Stimulated activated CD4-positive, alpha-beta T cell treated with anti-CD3 and anti-CD28 coated beads, Interleukin-2, amount 100 ng/mL, for 48 hours (primary cell): Measurements from ENCODE around the gene EPB42.
"Not testable (repeated sequence)": the region's sequence is repeated elsewhere in the genome, so short reads cannot be mapped to it uniquely, and the experiment has no call there.

Experiments used
- DNase-seq, 2 donors: peaks; one replicate each; pipeline ENCODE4 v3.0.0-alpha.2; 2020

Gene EPB42

DNA sequence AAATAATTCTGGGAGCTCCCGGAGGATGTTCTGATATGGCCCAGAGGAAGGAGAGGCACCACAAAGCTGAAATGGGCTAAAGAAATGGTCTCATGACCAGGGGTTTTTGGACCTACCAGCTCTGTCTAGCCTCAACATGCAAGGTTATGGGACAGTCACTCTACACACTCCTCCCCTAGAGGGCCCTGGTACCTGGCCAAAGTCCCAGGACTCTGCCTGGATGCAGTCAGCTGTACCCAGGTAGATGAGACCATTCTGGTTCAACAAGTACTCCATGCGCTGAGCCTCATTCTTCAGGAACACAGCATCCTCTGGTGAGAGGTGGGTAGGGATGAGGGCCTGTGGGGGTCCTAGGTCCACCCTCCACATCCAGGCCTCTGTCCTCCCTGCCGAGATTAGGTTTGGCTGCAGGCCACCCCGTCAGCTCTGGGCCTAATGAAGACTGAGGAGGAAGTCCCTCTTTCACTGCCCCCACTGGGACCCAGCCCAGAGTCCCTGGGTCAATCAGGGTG, 9.5 kb downstream of the EPB42 start:
- no peak for DNase-seq

- DNase-seq, result no peak
These were observed 10.0 kb downstream of the EPB42 start for GRCh38 chr15:43210807-43211206.

GRCh38 chr15:43210172-43210745, 10.6 kb downstream of the EPB42 start:
- DNase-seq, result no peak

DNA sequence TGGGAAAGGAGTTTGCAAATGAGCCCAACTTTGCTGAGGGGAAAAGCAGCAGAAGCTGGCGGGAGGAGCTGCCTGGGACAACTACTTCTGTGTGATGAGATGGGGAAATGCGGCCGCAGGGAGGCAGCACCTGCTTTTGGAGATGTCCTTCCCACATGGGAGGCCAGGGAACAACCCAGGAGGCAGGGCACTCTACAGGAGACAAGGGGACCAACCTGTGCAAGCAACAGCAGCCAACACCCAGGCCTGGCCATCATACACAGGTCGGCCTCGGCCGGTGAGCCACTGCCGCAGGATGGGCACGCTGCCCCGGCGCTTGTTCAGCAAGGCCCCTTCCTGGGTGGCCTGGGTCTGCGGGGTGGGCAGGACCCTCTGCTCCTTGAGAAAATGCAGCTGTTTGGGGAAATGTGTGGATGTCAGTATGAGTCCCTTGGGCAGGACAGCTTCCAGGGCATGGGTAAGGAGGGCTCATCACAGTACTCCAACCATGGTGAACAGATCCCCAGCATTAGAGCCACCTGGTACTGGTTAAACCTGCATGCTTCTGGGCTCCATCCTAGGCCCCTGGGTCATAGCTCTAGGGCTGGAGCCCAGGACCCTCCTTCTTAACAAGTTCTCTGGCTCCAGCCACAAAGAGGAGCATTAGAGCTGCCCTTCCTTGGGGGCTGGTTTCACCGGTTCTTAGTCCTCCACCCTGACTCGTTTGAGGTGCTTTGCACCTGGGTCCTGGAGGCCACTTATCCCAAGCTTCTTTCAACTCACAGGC, 11.6 kb downstream of the EPB42 start:
- DNase-seq, result no peak

- DNase-seq, result no peak
These were observed 12.5 kb downstream of the EPB42 start for GRCh38 chr15:43208052-43209002.

DNA sequence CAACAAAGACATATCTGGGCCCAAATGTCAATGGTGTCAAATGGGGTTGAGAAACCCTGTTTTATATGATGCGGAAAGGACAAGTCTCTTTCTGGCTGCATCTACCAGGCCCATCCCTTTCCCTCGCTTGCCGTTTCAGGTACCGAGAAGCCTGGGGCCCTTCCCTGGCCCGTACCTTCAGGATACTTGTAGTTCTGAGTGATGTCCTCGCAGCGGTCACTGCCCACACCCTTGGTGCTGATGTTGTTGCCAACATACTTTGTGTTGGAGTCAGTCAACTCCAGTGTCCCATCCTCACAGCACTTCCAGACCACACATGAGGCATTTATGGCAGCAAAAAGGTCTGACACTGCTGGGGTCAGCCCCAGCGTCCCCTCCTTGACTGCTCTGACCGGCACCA, 13.8 kb downstream of the EPB42 start:
- DNase-seq, result no peak

DNA sequence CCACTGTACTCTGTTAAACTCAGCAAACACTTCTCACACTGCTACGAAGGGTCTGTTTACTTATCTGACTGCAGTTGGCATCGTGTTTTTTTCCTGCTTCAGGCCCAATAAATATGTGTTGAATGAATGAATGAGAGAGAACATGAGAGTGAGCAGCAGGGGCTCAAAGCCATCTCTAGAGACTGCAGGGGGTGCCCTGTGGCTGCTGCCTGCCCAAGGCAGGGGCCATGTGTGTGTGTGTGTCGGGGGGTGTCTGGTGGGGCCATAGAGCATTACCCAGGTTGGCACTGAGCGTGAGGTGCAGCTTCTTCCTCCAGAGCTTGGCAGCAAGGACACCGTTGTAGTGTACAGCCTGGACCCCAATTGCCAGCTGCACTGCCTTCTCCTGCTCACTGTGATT, 14.8 kb downstream of the EPB42 start:
- no peak for DNase-seq

DNA sequence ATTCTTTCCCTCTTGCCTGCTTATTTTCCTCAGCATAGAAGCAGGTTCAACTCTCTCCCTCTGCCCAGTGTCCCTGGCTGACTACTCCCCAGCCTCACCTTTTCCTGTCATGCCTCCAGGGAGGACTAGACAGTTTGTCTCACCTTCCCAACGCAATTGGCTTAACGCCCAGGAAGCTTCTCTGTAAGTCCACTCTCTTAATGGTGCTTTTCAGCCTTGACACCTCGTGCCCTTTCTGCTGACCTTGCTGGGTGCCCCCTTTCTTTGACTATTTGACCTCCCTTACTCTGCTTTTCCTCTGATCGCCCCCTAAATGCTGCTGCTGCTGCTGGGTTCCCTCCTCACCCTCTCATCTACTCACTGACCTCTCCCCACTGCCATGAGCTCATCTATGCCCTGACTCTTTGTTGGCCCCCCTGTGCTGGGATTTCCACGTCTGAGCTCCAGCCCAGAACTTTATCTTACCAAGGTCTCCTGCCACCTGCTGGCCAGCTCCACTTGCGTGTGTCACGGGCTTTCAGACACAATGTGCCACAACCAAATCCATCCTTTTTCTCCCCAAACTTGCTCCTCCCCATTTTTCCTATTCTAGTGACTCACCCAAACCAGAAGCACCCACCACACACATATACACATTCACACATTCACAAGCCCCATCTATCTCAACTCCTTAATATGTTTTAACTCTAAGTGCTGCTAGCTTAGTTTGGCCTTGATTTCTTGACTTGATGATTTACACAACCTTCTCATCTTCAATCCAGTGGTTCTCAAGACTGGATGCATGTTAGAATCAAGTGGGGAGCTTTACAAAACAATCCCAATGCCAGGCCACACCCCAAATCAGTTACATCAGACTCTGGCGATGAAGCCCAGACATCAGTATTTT, 16.6 kb downstream of the EPB42 start:
- peak; percentile 36 to 39 for DNase-seq

DNA sequence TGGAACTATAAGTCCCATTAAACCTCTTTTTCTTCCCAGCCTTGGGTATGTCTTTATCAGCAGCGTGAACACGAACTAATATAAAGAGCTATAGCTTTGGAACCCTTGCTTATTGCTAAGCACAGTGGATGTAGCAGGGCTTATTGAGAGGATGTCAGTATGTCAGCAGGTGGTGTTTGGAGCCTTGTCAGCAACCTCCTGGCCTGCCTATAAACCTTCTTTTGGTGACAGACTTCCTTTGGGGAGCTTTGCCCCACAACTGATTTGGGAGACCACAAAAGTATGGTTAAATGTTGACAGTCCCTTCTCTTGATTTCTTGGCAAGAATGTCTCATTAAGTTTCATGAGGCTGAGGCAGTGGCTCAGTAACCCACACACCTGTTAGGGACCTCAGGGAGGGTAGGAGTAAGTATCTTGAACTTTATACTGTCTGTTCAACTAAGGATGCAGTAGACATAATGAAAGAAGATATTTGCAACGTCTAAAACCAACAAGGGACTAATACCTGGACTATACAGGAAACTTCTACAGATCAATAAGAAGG, 20.8 kb downstream of the EPB42 start:
- no peak for DNase-seq

DNA sequence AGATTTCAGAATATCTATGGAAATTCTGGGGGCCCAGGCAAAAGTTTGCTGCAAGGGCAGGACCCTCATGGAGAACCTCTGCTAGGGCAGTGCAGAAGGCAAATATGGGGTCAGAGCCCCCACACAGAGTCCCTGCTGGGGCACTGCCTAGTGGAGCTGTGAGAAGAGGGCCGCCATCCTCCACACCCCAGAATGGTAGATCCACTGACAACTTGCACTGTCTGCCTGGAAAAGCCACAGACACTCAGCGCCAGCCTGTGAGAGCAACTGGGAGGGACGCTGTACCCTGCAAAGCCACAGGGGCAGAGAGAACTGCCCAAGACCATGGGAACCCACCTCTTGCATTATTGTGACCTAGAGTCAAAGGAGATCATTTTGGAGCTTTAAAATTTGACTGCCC, 21.8 kb downstream of the EPB42 start:
- DNase-seq, result no peak

DNA sequence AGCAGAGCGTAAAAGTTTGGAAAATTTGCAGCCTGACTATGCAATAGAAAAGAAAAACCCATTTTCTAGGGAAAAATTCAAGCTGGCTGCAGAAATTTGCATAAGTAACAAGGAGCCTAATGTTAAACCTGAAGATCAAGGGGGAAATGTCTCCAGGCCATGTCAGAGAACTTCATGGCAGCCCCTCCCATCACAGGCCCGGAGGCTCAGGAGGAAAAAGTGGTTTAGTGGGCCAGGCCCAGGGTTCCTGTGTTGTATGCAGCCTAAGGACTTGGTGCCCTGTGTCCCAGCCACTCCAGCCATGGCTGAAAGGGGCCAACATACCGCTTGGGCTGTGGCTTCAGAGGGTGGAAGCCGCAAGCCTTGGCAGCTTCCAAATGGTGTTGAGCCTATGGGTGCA, 22.3 kb downstream of the EPB42 start:
- DNase-seq, result not testable (repeated sequence)

- not testable (repeated sequence) for DNase-seq
These were observed 23.0 kb downstream of the EPB42 start for GRCh38 chr15:43197773-43198172.

- DNase-seq, result no peak
These were observed 23.9 kb downstream of the EPB42 start for GRCh38 chr15:43196760-43197548.

GRCh38 chr15:43194795-43195194, 26.0 kb downstream of the EPB42 start:
- no peak for DNase-seq

GRCh38 chr15:43193710-43194109, 27.1 kb downstream of the EPB42 start:
- DNase-seq, result no peak

GRCh38 chr15:43190178-43190577, 30.6 kb downstream of the EPB42 start:
- DNase-seq, result no peak

GRCh38 chr15:43189296-43189695, 31.5 kb downstream of the EPB42 start:
- DNase-seq, result no peak

DNA sequence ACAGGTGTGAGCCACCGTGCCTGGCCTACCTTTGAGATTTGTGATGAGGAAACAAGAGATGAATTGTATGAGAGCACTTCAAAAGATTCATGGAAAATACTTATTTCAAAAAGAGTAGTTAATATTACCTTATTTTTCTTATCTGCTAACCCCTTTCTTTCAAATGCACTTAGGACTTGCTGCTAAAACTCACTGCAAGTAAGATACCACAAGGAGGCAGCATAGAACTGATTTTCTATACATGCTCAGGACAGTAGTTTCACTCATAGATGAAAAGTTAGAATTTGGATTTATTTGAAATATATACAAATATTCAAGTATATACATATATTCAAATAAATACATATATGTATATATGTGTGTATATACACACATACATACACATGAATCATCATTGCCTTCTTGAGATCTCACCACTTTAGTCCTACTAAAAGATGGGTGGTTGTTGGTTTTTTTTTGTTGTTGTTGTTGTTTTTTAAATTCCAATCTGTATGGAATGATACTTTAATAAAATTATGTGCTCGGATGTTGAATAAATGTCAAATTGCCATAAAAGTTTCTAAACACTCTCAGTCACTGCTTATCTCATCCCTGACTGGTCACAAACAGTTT, 33.2 kb downstream of the EPB42 start:
- DNase-seq, result no peak

DNA sequence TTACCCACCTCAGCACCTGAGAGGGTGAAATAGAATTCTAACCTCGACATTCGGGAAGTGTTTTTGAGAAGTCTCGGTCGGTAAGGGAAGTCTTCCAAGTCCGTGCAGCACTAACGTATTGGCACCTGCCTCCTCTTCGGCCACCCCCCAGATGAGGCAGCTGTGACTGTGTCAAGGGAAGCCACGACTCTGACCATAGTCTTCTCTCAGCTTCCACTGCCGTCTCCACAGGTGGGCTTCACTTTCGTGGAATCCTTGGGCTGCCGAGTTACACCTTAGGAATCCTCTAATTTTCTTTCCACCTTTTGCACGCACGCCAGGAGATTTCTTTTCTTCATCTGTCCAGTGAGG, 34.8 kb downstream of the EPB42 start:
- peak in 1 of 2 donors; percentile 7 for DNase-seq

GRCh38 chr15:43185157-43186002, 35.4 kb downstream of the EPB42 start, which contains the start of gene CCNDBP1:
Gene CCNDBP1, plus strand, starts transcription at chr15:43185403. Its CDS starts 96 bp downstream, at chr15:43185499.
- DNase-seq, result peak; percentile 83 to 87
